ENCODE results near the gene UBE2H.

The UBE2H gene

GRCh38 chr7:129950191-129950932 is 2.4 kb downstream of the UBE2H start:
- DNase-seq, result no peak

- no peak for DNase-seq
Observed at GRCh38 chr7:129949292-129950133, 3.2 kb downstream of the UBE2H start.

GRCh38 chr7:129948877-129949291 is 3.9 kb downstream of the UBE2H start:
- peak; percentile 56 to 62 for DNase-seq

GRCh38 chr7:129948338-129948737 is 4.4 kb downstream of the UBE2H start:
- no peak for DNase-seq

GRCh38 chr7:129947701-129948100 is 5.1 kb downstream of the UBE2H start:
- DNase-seq, result no peak

DNA sequence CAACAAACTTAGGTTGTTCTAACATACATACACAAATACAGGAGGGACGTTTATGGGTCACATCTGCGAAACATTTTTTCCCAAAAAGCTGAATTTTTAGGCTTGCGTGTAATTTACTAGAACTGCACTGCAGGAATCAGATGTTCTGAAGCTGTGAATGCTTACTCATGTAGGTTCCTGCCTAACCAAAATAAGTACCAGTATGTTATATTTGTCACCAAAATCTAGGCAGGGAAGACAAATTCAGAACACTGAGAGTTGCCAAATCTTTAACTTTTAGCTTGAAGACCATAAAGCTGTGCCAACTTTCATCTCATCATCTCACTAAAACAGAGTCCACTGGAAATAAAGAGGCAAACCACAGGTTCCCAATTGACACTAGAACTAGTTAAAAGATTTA is 5.7 kb downstream of the UBE2H start:
- no peak for DNase-seq

DNA sequence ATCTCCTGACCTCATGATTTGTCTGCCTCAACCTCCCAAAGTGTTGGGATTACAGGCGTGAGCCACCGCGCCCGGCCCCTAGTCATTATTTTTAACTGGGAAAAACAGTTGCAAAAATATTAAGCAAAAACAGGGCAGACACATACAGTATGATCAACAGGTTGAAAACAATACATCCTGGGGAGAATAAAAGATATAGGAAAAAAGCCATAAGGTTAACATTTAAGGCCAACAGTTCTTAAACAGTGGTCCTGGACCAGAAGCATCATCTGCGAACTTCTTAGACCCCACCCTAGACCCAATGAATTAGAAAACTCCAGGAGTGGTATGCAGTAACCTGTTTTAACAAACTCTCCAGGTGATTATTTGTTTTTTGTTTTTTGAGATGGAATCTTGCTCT is 6.5 kb downstream of the UBE2H start:
- DNase-seq, result no peak

- no peak for DNase-seq
Observed at GRCh38 chr7:129943352-129943751, 9.4 kb downstream of the UBE2H start.

DNA sequence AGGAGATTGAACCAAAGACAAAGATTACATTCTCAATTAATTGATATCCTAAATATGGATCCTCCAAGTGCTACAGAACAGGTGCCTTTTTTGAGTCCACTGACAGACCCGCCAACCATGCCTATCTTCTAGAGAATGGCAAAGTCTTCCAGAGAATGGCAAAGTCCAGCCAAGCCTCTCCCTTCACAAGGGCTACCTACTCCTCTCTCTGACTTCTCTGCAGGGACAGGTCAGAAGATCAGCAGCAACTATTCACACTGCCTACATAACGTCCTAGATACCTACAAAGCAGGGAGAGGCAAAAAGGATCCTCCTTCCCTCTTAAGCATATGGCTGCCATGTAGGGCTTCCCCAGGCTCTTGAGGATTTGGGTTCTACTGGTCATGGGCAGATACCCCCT is 12.4 kb downstream of the UBE2H start:
- no peak for DNase-seq

- DNase-seq, result no peak
Observed at GRCh38 chr7:129939881-129940280, 12.9 kb downstream of the UBE2H start.

- no peak for DNase-seq
Observed at GRCh38 chr7:129933627-129934026, 19.1 kb downstream of the UBE2H start.

- DNase-seq, result no peak
Observed at GRCh38 chr7:129926618-129927017, 26.1 kb downstream of the UBE2H start.

DNA sequence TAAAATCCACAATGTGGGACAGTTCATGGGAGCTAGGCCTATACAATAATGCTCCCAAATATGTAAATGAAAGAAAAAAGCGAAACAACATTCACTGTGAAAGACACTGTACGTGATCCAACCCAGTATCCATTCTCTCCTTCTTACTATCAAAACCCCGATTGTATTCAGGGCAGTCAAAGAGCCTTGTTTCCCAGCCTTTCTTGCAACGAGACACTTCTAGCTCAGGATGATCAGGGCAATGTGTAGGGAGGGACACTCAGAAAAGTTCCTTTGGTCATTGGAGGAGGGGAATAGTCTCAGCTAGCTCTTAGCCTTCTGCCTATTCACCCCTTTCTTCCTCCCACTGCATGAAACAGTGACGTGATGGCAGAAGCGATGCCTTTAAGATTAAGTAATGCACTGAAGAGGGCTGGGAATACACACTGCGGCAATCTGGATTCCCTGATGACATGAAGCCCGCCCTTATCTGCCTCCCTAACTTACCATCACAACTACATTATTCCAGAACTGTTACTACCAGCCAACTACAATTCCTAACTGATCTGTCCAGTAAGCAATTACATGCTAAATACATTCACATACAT is 27.3 kb downstream of the UBE2H start:
- DNase-seq, result no peak

DNA sequence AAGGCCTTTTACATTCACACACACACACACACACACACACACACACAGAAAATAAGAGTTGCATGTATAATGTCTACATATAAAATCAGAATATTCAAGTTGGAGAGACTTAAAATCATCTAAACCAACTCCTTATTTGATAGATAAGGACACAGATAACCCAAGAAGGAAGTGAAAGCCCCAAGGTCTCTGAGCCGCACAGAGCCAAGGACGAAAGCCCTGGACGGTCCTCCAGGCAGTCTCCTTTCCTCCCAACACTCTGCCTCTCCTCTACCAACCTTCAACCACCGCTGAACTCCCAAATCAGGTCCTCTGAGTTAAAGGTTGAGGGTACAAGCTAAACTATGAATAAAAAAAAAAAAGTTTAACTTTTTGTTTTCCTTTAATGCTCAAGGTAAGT is 28.2 kb downstream of the UBE2H start:
- DNase-seq, result no peak

DNA sequence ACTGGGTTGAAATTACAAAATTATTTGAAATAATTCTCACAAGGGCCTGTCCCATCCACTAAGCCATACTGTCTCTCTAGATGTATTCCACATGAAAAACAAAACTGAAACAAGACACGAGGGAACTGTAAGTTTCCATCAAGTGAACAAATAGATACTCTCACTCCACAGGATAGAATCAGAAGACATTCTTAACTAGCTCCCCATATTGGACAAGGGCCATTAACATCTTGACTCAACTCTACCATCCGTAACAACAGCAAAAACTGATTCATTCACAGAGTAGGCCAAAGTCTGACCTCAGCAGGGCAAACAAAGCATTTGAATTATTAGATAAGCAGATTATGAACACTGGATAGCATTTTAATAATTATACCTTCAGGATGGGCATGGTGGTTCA is 29.1 kb downstream of the UBE2H start:
- no peak for DNase-seq

- DNase-seq, result no peak
Observed at GRCh38 chr7:129919492-129919891, 33.3 kb downstream of the UBE2H start.

DNA sequence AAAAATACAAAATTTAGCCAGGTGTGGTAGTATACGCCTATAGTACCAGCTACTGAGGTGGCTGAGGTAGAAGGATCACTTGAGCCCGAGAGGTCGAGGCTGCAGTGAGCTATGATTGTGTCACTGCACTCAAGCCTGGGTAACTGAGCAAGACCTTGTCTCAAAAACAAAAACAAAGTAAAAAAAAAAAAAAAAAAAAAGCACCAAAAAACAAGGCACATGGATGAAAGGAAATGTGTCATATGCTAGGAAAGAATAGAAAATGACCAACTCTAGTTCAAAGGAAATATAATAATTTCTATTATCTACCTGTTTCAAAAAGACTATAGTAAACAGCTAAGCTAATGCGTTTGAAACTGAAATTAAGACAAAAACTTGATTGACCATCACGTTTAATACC is 33.8 kb downstream of the UBE2H start:
- no peak for DNase-seq

- DNase-seq, result no peak
Observed at GRCh38 chr7:129917934-129918333, 34.8 kb downstream of the UBE2H start.

DNA sequence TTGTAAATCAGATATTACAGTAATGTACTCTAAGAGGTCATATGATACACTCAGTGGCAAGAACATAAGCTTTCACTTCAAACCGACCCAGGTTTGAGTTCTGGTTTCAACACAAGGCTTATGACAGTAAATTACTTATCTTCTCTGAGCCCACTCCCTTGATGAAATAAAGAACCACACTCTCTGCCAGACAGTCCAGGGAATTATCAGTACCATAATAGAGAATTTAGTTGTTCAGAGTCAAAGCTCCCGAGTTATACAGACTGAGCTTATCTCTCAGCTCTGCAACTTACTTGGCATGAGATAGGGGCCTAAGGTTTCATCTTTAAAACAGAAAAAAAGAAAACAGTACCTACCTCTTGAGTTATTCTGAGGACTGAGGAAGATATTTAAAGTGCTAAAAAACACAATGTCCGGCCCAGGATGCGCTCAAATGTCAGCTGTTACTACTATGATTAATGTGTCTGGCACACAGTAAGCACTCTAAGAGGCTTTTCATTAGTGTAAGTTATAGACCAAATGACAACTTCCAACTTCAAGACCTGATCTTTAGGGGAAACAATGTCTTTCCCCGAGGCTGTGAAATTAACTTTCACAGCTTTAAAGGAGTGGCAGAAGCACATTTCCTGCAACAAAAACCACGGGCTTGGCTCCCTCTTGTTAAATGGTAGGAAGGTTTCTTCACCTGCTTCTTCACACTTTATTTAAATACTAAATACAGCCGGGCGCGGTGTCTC is 38.1 kb downstream of the UBE2H start:
- no peak for DNase-seq

- no peak for DNase-seq
Observed at GRCh38 chr7:129913428-129913827, 39.3 kb downstream of the UBE2H start.

- DNase-seq, result no peak
Observed at GRCh38 chr7:129911790-129912189, 41.0 kb downstream of the UBE2H start.

GRCh38 chr7:129909669-129910068 is 43.1 kb downstream of the UBE2H start:
- DNase-seq, result no peak

DNA sequence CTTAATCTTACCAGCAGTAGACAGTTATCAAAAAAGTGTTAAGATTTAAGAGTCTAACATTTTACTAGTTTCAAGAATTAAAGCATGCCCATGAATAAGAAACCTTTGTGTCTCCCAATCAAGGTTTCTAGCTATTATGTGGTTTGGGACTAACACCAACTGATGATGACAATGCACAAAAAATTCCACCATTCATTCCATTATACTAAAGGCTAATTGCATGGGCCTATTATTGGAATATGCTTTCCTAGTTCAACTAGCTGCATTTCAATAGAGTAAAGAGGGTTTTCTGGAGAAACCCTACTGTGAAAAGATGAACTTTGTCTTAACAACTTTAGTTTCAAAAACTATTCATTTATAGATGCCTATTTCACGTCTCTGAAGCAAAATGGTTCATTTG is 44.6 kb downstream of the UBE2H start:
- DNase-seq, result no peak
